GM18508 (cell line): ENCODE measurements around the gene BRD2.

ENCODE experiments used
- ATAC-seq: cut with Tn5 transposase; IDR thresholded peaks from one replicate; pipeline ENCODE4 v1.9.1; 2021; ENCODE audit warnings: moderate number of reproducible peaks; ENCODE audit not compliant: insufficient read depth, unreplicated experiment

The BRD2 gene

GRCh38 chr6:33021917-33022316 is 53.5 kb downstream of the BRD2 start:
- ATAC-seq, result no peak

- ATAC-seq, result no peak
These were observed 55.1 kb downstream of the BRD2 start for GRCh38 chr6:33023536-33023935.

- ATAC-seq, result no peak
These were observed 56.1 kb downstream of the BRD2 start for GRCh38 chr6:33024521-33024920.

- no peak for ATAC-seq
These were observed 59.9 kb downstream of the BRD2 start for GRCh38 chr6:33028220-33028849.

- ATAC-seq, result no peak
These were observed 61.2 kb downstream of the BRD2 start for GRCh38 chr6:33029328-33030184.

GRCh38 chr6:33030245-33030644 is 61.9 kb downstream of the BRD2 start:
- ATAC-seq, result no peak
